ENCODE measurements around the gene B9D1. TPM values are rescaled to one million over a fixed set of nuclear protein-coding genes. Genes with fewer than 3 reads are reported as not detected.

Gene B9D1
- total RNA-seq, 1 experiment from 2014 or later = 31.9 TPM

DNA sequence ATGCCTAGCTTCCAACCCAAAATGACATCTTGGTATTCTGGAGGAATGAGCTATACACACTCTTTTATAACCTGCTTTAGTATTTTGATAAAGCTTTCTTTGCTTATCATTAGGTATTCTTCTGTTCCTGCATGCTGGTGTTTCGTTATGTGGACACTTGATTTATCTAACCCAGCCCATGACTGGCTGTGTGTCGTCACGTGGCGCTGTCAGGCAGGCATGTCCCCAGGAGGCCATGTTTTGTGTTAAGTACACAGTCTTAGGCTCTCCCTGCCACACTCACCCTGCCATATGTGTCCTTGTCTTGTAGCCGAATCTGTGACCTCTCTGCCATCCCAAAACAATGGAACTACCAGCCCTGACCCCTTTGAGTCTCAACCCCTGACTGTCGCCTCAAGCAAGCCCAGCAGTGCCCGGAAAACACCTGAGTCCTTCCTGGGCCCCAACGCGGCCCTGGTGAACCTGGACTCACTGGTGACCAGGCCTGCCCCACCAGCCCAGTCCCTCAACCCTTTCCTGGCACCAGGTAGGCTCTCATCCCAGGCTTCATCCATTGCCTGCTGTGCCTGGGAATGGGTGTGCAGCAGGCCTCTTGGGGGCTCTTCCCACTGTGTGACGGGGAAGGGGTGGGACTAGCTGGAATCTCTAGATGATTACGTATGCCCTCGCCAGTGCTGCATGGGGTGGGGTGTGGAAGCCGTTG, 30.8 kb downstream of the B9D1 start:
- peaks cover 9% of the 10 kb centered on the region for H3K36me3 Mint-ChIP-seq
- ATAC-seq = no peak
- TF ChIP-seq, protein P1, sequence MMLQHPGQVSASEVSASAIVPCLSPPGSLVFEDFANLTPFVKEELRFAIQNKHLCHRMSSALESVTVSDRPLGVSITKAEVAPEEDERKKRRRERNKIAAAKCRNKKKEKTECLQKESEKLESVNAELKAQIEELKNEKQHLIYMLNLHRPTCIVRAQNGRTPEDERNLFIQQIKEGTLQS (CRISPR knock-in tag; conservative IDR thresholded peaks at IDR 0.05) = no peak
- TF ChIP-seq NFYB (CRISPR knock-in tag; conservative IDR thresholded peaks at IDR 0.05; ENCODE audit: low read depth) = no peak
- TF ChIP-seq SMAD3 (CRISPR knock-in tag; IDR thresholded peaks at IDR 0.05; ENCODE audit: borderline replicate concordance) = no peak
- no peak for TF ChIP-seq PRDM15 (CRISPR knock-in tag; IDR thresholded peaks at IDR 0.05)
- TF ChIP-seq, protein P2, sequence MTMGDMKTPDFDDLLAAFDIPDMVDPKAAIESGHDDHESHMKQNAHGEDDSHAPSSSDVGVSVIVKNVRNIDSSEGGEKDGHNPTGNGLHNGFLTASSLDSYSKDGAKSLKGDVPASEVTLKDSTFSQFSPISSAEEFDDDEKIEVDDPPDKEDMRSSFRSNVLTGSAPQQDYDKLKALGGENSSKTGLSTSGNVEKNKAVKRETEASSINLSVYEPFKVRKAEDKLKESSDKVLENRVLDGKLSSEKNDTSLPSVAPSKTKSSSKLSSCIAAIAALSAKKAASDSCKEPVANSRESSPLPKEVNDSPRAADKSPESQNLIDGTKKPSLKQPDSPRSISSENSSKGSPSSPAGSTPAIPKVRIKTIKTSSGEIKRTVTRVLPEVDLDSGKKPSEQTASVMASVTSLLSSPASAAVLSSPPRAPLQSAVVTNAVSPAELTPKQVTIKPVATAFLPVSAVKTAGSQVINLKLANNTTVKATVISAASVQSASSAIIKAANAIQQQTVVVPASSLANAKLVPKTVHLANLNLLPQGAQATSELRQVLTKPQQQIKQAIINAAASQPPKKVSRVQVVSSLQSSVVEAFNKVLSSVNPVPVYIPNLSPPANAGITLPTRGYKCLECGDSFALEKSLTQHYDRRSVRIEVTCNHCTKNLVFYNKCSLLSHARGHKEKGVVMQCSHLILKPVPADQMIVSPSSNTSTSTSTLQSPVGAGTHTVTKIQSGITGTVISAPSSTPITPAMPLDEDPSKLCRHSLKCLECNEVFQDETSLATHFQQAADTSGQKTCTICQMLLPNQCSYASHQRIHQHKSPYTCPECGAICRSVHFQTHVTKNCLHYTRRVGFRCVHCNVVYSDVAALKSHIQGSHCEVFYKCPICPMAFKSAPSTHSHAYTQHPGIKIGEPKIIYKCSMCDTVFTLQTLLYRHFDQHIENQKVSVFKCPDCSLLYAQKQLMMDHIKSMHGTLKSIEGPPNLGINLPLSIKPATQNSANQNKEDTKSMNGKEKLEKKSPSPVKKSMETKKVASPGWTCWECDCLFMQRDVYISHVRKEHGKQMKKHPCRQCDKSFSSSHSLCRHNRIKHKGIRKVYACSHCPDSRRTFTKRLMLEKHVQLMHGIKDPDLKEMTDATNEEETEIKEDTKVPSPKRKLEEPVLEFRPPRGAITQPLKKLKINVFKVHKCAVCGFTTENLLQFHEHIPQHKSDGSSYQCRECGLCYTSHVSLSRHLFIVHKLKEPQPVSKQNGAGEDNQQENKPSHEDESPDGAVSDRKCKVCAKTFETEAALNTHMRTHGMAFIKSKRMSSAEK (CRISPR knock-in tag; IDR thresholded peaks at IDR 0.05; ENCODE audit: borderline replicate concordance) = no peak
- TF ChIP-seq, protein P3, sequence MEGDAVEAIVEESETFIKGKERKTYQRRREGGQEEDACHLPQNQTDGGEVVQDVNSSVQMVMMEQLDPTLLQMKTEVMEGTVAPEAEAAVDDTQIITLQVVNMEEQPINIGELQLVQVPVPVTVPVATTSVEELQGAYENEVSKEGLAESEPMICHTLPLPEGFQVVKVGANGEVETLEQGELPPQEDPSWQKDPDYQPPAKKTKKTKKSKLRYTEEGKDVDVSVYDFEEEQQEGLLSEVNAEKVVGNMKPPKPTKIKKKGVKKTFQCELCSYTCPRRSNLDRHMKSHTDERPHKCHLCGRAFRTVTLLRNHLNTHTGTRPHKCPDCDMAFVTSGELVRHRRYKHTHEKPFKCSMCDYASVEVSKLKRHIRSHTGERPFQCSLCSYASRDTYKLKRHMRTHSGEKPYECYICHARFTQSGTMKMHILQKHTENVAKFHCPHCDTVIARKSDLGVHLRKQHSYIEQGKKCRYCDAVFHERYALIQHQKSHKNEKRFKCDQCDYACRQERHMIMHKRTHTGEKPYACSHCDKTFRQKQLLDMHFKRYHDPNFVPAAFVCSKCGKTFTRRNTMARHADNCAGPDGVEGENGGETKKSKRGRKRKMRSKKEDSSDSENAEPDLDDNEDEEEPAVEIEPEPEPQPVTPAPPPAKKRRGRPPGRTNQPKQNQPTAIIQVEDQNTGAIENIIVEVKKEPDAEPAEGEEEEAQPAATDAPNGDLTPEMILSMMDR (IDR thresholded peaks at IDR 0.05) = no peak
- TF ChIP-seq CREB1 (CRISPR knock-in tag; IDR thresholded peaks at IDR 0.05) = no peak
- no peak for TF ChIP-seq E2F5 (CRISPR knock-in tag; IDR thresholded peaks at IDR 0.05)
- TF ChIP-seq TEAD4 (CRISPR knock-in tag; IDR thresholded peaks at IDR 0.05) = no peak
- TF ChIP-seq, protein P4, sequence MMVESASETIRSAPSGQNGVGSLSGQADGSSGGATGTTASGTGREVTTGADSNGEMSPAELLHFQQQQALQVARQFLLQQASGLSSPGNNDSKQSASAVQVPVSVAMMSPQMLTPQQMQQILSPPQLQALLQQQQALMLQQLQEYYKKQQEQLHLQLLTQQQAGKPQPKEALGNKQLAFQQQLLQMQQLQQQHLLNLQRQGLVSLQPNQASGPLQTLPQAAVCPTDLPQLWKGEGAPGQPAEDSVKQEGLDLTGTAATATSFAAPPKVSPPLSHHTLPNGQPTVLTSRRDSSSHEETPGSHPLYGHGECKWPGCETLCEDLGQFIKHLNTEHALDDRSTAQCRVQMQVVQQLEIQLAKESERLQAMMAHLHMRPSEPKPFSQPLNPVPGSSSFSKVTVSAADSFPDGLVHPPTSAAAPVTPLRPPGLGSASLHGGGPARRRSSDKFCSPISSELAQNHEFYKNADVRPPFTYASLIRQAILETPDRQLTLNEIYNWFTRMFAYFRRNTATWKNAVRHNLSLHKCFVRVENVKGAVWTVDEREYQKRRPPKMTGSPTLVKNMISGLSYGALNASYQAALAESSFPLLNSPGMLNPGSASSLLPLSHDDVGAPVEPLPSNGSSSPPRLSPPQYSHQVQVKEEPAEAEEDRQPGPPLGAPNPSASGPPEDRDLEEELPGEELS (CRISPR knock-in tag; IDR thresholded peaks at IDR 0.05) = no peak
- no peak for TF ChIP-seq RORB (CRISPR knock-in tag; IDR thresholded peaks at IDR 0.05)
- no peak for TF ChIP-seq ZNF232 (CRISPR knock-in tag; IDR thresholded peaks at IDR 0.05)
- TF ChIP-seq SMAD4 (CRISPR knock-in tag; IDR thresholded peaks at IDR 0.05) = no peak
- ChIA-PET POLR2A (interaction anchor here (0.8 kb wide), 1 partner anchor 21 kb away, joined by 3 read pairs; no protein-coding TSS in a partner anchor), CTCF (interaction anchor here (2.3 kb wide), 1 partner anchor 10 kb away, joined by 14 read pairs; no protein-coding TSS in a partner anchor)
- H3K4me1 Mint-ChIP-seq = 0 out of 2 replicates have a peak, but pooled peaks cover 5% of the 10 kb centered on the region
- H3K4me3 Mint-ChIP-seq = no peak overlapping the region
- no peaks in the 10 kb centered on the region for H3K27me3 Mint-ChIP-seq (ENCODE audit: low read depth)
- DNase-seq (ENCODE audit: low spot score) = no peak
- no peaks in the 10 kb centered on the region for H3K9me3 Mint-ChIP-seq
- no peak overlapping the region for H3K27ac Mint-ChIP-seq

Measured in WTC11 (cell line).